GM10266 (cell line): ENCODE measurements around the gene CATSPERB.
"Not testable (repeated sequence)": the region's sequence is repeated elsewhere in the genome, so short reads cannot be mapped to it uniquely, and the experiment has no call there.

Source experiments
- DNase-seq: peaks from one replicate; pipeline ENCODE4 v3.0.0; 2012; ENCODE audit errors: extremely low spot score
- CTCF ChIP-seq: IDR thresholded peaks from 2 replicates; pipeline ENCODE4 v1.5.1; 2012; ENCODE audit warnings: mild to moderate bottlenecking, low read depth; ENCODE audit not compliant: control insufficient read depth, insufficient read depth; ENCODE audit errors: missing control alignments

Gene CATSPERB

GRCh38 chr14:91545204-91545603 lies 186.7 kb downstream of the CATSPERB start:
- no peak for DNase-seq
- no peak for TF ChIP-seq CTCF

DNA sequence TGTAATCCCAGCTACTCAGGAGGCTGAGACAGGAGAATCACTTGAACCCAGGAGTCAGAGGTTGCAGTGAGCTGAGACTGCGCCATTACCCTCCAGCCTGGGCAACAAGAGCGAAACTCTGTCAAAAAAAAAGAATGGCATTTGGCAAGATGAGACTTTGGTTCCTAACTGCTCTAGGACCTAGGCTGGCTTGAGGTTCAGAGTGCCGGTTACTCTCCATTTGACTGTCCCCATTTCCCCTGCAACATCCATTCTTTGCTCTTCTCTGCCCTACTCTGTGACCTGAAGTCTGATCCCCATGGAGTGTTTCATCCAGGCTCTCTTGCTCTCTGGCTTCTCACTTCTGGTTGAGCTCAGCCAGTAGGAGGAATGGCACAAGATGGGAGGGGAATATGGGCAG lies 195.6 kb downstream of the CATSPERB start:
- DNase-seq, result no peak
- TF ChIP-seq CTCF, result no peak

- DNase-seq, result not testable (repeated sequence)
Observed at GRCh38 chr14:91534059-91534458, 197.8 kb downstream of the CATSPERB start.

GRCh38 chr14:91533623-91534022 lies 198.3 kb downstream of the CATSPERB start:
- no peak for DNase-seq
- TF ChIP-seq CTCF, result no peak
